ENCODE measurements around the gene CHST6.
"Not testable (repeated sequence)": the region's sequence is repeated elsewhere in the genome, so short reads cannot be mapped to it uniquely, and the experiment has no call there.

Gene CHST6

DNA sequence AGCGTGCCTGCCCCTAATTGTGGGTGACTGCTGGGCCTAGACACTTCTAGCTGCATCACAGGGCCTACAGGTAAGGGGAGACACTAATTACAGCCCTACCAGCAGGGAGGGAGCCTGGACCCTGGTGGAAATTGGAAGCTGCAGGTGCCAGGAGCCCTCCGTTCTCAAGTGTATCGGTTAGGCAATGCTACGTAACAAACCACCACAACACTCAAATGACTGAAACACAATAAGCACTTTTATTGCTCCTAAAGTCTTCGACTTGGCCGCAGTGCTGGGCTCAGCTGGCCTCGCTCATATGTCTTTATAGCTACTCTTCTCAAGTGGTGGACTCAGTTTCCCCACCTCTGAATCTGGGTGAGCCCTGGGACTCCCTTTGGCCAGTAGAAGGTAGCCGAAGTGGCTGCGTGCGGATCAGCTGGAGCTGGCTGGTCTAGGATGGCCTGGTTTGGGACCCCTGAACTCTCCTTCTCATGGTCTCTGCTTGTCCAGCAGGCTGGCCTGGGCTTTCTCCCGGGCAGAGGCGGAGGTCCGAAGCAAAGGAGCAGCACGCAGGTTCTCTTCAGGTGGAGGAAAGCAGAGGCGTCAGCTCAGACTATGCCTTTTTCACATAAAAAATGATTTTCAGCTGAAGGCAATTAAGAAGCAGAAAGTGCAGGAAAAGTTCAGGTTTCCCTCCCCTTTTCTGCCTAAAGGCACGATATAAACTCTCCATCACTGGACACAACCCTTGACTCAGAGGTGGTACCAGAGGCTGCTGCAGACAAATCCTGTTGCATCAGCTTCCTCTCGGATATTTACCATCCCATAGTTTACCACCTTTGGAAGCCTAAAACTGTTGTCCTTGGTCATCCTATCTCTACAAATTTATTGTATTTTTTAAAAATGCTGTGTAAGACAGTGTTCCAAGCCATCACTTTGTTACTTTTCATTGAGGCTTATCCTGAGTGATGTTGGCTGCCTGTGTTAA lies 22.0 kb downstream of the CHST6 start:
- DNase-seq = no peak

DNA sequence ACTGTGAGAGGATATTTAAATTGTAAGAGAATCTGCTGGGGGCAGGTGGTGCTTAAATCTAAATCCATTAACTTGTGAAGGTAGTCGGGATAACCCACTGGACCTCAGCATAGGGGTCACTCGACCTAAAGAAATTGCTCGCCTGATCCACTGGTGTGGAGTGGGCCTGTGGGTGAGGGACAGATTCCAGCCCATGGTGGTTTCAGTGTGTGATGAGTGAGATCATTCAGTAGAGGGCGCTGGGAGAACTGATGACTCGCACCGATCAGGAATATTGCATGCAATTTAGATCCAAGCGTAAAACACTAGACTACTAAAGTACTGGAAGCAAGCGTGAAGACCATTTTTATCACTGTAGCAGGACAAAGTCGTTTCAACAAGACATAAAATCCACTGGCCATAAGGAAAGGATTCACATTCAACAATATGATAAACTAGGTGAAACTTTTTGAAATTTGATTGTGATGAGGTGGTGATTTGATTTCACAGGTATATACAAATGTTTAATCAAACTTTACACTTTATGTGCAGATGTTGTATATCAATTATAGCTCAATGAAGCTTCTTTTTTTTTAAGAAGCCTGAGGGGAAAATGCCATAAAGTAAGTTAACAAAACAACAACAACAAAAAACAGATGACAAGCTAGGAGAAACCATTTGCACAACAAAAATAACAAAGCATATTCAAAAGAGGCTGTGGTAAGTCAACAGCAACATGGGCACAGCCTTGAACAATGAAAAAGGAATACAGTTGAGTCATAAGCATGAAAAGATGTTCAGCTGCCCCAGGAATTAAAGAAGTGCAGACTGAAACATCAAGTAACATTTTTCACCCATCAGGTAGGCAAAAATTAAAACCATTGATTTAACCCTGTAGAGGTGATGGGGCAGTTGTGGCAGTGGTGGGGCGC lies 23.3 kb downstream of the CHST6 start:
- DNase-seq = no peak

DNA sequence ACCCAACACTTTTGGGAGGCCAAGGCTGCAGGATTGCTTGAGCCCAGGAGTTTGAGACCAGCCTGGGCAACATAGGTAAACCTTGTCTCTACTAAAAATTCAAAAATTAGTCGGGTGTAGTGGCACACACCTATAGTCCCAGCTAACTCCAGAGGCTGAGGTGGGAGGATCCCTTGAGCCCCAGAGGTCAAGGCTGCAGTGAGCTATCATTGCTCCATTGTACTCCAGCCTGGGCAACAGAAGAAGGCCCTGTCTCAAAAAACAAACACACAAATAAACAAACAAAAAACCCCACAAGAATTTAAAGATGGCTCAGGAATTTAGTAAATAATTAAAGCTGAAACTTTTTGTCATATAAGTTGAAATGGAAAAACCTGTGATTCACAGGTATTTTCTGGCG lies 28.5 kb downstream of the CHST6 start:
- no peak for DNase-seq

DNA sequence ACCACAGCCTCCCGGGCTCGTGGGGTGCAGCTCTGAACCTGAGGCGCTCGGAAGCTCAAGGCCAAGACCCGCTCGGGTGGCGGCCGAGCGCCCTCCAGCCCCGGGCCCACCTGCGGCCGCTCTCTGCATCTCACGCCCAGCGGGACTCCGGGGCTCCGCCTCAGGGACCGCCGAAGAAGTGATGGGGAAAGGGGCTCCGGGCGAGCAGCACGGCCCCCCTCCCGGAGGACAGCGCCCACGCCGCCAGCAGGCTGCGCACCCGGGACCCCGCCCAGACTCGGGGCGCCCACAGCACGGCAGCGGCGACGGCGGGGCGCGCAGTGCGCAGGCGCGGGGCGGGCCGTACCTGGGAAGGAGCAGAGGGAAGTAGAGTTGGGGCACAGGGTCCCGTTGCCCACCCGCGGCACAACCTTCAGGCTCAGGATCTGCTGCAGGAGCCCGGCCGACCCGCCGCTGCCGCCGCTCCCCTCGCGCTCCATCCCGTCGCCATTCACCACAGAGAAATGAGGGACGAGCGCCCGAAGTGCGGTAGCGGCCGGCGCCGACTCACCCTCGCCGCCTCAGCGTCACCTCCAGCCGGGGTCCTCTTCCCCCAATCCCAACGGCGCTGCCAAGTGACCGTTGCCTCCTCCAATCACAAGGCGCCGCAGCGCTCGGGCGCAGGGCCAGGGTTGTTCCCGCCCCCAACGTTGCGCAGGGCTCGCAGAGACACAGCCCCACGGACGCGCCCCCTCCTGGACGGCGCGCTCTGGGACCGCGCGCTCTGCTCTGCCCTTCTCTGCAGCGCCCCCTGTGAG lies 30.9 kb downstream of the CHST6 start, which contains the start of gene TMEM170A:
TSS of gene TMEM170A (minus strand) at position 568 of the 797 bp plus-strand sequence. CDS start at position 479, 89 bp downstream.
- DNase-seq = peak; percentile 96

DNA sequence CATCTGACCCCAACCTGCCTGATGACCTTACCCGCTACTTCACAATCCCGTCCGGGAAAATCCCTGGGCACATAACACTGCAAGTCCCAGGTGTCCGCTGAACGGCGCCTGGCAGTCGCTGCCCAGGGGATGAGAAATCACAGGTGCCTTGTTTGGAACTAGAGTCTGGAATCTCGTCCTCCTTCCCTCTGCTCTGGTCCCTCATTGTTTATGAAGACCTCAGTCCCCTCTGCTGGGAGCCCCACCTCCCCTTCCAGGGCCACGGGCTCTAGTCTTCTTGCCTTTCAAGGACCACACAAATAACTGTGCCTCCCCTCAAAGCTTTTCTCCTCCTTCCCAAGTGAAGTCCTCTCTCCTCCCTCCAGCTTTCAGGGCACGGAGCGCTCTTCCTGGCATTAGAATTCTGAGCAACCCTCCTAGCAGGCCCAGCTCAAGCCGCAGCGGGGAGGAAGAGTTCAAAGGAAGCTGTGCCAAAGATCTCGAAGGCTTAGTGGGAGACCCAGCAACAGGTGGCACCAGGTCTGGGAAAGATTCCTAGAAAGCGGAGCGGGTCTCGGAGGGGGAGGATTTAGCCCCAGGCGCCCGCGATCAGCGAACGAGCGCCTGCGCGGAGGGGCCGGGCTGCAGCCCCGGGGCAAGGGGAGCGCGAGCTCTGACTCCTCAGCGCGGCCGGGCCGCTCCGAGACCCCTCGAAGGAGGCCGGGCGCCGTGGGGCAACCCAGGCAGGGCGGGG lies 31.7 kb downstream of the CHST6 start:
- not testable (repeated sequence) for DNase-seq

DNA sequence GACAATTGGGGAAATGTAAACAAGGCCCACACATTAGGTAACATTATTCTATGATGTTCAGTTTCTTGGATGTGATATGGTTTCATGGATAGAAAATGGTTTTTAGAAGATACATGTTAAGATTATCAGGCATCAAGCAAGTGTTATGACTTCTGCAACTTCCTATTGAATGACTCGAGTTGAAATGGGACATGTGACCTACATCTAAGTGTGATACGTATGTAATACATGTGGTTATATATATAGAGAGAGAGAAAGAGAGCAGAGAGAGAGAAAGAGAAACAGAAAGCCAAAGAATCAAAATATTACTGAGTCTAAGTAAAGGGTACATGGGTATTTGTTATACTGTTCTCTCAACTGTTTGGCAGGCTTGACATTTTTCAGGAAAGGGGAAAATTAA lies 32.4 kb downstream of the CHST6 start:
- no peak for DNase-seq

DNA sequence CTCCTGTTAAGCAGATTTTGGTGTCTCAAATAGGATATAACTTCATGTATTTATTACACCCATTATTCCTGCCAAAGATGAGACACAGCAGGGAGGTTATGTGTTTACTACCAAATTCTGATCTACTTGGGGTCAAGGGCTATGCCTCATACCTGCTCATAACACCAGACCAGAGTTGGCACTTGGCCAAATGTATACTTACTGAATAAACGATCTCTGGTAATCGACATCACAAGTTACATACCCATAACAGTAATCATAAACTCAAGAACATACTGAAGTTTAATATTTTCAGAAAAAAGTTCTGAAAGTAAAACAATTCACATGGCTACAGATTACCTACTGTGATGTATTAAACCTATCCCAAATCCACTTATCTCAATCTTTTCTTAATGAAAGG lies 33.7 kb downstream of the CHST6 start:
- no peak for DNase-seq

DNA sequence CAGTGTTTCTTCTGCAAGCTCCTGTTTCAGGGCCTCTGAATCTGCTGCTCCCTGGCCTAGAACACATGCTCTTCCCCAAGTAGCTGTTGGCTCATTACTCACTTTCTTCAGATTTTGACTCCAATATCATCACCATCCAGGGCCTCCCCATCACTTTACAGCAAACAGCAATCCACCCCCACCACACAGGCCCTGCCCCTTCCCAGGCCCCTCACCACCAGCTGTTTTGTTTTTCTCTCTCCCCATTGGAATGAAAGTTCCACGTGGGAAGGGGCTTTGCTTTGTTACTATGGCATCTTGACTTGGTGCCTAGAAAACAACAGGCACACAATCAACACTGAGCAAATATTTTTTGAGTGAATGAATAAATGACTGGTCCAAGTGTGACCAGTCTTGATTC lies 34.8 kb downstream of the CHST6 start:
- DNase-seq = no peak

DNA sequence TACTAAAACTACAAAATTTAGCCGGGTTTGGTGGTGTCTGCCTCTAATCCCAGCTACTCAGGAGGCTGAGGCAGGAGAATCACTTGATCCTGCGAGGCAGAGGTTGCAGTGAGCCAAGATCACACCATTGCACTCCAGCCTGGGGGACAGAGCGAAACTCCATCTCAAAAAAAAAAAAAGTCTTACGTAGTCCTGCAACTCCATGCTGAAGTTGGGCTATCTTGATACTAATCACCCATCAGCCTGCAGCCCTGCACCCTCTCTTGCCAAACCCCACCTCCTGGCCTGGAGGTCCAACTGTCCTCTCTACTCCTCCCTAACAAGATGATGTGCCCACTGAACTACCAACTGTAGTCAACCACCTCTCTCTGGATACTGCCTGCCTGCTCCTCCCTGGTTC lies 35.5 kb downstream of the CHST6 start:
- DNase-seq = no peak

DNA sequence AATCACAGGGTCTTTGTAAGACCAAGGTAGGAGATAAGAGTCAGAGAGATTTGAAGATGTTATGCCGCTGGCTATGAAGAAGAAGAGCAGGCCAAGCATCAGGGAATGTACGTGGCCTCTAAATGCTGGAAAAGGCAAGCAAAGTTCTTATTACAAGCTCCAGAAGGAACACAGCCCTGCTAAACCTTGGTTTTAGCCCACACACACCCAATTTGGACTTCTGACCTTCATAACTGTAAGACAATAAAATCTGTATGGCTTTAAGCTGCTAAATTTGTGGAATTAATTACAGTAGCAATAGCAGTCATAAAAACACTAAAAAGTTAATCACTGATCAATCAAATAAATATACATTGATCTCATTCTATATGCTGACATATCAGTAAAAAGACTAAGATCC lies 36.8 kb downstream of the CHST6 start:
- DNase-seq = no peak

DNA sequence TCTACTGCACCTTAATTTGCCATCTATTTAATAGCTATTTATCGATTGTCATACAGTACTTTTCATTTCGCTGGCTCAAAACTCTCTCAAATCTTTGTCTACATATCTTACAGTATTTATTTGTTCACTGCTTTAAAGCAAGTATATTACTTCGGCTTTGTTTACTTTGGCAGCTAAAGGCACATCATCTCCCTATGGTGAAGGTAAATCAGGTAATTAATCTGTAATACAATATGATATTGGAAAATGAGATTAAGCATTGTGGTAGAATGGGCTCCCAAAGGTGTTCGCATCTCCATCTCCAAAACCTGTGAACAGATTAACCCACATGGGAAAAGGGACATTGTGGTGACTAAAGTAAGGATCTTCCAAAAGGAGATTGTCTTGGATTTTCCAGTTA lies 37.2 kb downstream of the CHST6 start:
- no peak for DNase-seq

DNA sequence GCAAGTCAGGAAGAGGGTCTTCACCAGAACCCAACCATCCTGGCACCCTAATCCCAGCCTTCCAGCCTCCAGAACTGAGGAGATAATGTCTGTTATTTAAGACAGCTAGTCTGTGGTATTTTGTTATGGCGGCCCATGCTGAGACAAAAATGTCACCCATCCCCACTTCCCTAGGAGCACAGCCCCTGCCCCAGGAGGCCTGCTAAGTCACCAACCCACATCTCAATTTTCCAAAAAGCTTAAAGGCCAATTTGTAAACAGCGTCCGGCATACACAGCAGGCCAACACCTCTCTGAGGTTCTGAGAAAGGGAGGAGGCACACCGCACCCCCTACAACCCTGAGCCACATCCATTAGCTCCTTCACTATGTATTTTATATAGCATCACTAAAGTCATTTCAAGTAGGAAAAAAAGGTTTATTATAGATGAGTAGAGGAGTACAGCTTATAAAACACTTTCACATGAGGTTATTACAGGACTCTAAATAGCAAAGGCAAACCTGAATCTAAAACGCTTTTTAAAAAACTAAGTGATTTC lies 37.7 kb downstream of the CHST6 start:
- DNase-seq = no peak

DNA sequence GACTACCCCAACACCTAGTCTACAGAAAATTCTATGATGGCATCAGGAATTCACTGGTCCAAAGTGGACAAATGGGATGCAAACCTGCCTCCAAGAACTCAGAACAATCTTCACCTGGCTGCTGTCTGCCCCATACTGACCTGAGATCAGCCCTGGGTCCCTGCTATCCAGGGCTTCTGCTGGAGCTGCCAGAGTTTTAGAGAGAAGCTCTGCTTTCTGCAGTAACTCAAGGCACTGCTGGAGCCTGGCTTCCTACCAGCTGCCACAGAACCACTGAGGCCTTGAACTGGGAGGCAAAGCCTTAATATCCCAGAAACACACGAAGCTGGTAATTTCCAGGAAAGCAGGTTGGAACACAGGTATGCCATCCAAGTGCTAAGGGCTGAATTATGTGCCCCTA lies 38.3 kb downstream of the CHST6 start:
- no peak for DNase-seq

DNA sequence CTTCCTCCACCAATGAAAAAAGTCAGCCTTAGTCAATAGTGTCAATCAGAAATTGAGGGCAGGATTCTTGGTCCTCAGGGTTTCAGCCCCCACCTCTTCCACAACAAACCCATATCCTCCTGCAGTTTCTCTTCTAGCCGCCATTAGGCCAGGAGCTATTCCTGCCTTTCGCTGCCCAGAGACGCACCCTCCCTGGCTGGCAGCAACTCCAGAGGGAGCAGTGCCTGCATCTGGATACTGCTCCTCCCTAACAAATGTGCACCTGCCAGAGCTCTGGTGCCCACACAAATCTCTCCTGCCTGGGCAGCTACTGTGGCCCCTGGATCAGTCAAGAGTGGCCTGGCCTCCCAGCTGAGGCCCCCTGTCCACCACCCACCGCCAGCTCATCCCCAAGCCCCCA lies 38.8 kb downstream of the CHST6 start:
- DNase-seq = not testable (repeated sequence)

DNA sequence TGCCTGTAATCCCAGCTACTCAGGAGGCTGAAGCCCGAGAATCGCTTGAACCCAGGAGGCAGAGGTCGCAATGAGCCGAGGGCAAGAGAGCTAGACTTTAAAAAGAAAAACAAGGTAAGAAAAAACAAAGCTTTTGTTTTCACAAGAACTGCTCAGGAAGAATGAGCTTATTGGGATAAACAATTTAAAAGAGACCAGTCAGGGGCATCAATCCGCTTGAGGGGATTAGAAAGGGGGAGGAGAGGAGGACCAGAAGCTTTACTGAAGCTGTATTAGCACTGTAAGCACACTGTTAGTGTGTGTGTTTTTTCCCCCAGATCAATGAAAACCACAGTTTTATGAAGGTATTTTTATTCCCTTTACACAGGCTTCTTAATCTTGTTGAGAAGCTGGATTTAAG lies 39.6 kb downstream of the CHST6 start:
- no peak for DNase-seq

DNA sequence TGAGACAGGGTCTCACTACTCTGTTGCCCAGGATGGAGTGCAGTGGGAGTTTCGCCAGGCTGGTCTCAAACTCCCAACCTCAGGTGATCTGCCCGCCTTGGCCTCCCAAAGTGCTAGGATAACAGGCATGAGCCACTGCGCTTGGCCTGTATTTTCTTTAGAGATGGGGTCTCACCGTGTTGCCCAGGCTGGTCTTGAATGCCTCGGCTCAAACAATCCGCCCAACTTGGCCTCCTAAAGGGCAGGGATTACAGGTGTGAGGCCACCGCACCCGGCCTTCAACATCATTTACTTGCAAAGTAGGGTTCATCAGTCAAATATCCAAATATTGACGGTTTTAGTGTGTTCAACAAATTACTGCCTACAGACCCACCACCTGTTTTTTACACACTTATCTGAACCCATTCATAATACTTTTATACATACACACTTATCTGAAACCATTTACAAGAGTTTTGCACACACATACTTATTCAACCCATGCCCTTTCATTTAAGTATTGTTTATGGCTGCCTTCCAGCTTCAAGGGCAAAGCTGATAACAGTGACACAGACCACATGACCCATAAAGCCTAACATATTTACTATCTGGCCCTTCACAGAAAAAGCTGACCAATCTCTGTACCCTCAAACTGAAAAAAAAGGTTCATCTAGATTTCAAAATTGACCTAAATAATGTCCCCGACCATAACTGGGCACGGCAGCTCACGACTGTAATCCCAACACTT lies 42.6 kb downstream of the CHST6 start:
- no peak for DNase-seq

DNA sequence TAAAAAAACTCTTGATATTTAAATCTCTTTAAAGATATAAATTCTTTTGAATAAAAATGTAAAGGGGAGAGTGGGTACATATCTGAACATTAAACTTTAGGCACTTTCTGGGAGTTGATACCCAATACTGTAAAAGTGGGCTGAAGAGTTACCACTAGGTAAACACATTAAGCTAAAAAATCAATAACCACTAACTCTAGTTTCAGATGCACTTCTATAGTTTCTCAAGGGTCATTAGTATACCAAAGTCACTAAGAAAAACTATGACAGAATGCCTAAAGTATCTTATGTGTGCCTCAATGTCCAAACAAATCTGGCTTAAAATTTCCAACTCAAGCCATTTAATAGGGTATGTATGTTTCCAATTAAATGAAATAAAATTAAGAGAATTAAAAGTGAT lies 48.8 kb downstream of the CHST6 start:
- no peak for DNase-seq

DNA sequence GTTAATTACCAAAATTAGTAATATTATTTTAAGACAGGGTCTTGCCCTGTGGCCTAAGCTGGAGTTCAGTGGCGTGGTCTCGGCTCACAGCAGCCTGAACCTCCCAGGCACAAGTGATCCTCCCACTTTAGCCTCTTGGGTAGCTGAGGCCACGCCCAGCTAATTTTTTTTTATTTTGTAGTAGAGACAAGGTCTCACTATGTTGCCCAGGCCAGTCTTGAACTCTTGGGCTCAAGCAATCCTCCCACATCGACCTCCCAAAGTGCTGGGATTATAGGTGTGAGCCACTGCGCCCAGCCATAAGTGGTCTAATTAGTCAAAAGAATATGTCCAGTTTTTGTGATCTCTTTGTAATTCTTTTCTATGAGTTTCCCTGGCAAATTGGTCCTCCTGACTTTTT lies 49.9 kb downstream of the CHST6 start:
- no peak for DNase-seq

DNA sequence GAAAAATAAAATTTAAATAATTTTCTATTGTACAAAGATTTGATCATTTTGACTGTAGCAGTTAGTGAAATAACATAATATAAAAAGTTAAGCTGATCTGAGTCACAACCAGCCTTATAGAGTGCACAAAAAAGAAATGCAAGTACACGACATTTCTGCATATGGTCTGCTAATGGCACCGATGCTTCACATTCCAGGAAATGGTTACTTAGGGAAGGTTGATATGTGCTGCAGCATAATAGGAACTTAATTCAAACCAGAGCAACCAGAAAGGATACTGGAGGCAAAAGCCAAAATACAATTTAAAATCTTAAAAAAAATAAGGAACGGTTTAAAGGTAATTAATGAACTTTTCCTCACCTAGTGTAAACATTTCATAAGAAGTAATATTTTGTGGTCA lies 51.9 kb downstream of the CHST6 start:
- DNase-seq = no peak

DNA sequence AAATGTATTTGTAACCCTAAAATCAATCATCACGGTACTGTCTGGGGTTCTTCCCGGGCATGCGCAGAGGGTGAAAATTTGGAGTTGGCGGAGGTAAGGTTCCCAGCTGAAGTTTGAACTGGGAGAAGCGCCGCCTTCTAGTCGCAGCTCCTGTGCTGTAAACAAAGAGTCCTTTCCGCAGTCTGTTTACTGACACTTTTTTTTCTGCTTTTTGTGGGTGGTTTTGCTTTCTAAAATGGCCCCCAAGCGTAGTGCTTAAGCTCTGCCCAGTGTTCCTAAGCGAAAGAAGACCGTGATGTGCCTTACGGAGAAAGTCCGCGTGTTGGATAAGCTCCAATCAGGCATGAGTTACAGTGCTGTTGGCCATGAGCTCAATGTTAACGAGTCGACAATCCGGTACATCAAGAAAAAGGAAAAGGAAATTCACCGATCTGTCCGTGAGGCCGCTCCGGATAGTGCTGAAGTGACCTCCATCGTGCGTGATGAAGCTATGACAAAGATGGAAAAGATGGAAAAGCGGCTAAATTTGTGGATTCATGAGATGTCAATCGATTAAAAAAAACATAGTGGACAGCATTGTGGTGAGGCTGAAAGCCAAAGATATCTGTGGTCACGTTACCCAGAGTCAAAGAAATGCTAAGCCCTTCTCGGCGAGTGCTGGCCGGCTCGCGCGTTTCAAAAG lies 61.4 kb downstream of the CHST6 start:
- no peak for DNase-seq

All from NK-92 treated with Interleukin-12 subunit alpha and Interleukin-12 subunit beta, amount 100 ng/mL, for 24 hours (cell line).